K562 (cell line): Measurements from ENCODE around the gene NAA15. TPM values are rescaled to one million over a fixed set of nuclear protein-coding genes. Genes with fewer than 3 reads are reported as not detected.

ENCODE experiments used
- ATAC-seq: fragments of 200-7000 bp; cut with Tn5 transposase; 3 replicates; pipeline ENCODE4 v1.9.1; 2020; ENCODE audit warnings: moderate library complexity
- BruUV-seq: library from RNA; stranded (reverse); fragments of 400-500 nt; replicated peaks from 2 replicates; lab custom pipeline; 2021; lab: Mats Ljungman, UMichigan
- CTCF ChIA-PET: fragments of 300-600 bp; formaldehyde crosslinking; extraction: SDS; loops from one replicate; lab custom pipeline; 2021; ENCODE audit warnings: low intra/inter-chr PET ratio; lab: Yijun Ruan, JAX
- POLR2A ChIA-PET: fragments of 300-600, 350-650 bp; sonication (Branson Sonifier 250); formaldehyde crosslinking; extraction: SDS; loops from one replicate; lab custom pipeline; 2021; ENCODE audit warnings: antibody characterized with exemption, inconsistent platforms; lab: Yijun Ruan, JAX
- DNase-seq, 4 experiments: peaks; one replicate each; pipeline versions ENCODE4 v3.0.0 to v3.0.0-alpha.2; 2011 to 2018; ENCODE audit warnings: low spot score in 3 of 4, mixed read lengths in 3 of 4; ENCODE audit errors: extremely low read depth in 1 of 4
- FAIRE-seq: peaks from 2 replicates; lab custom pipeline; 2011; peaks lifted over from hg19 to GRCh38; lab: Jason Lieb, UNC
- H2AFZ ChIP-seq: 2 replicates; pipeline ENCODE4 v1.6.0; 2011; ENCODE audit warnings: low read depth, low read length, control low read depth, inconsistent platforms
- H3K27ac ChIP-seq: fragments of 200-600 bp; 3 replicates; pipeline ENCODE4 v1.8.0; 2011; ENCODE audit warnings: low read depth, mild to moderate bottlenecking, control low read depth, inconsistent platforms, low read length, moderate library complexity, mixed read lengths; ENCODE audit errors: extremely low read depth
- H3K27me3 ChIP-seq, 2 experiments: fragments of 300-600 bp in 1 of 2; 2 replicates in 1 of 2; 3 replicates in 1 of 2; pipeline versions ENCODE4 v1.6.0 to v1.8.0; 2011; ENCODE audit warnings: inconsistent platforms in 2 of 2, low read length in 2 of 2, mild to moderate bottlenecking in 1 of 2, mixed read lengths in 1 of 2, moderate library complexity in 1 of 2; ENCODE audit not compliant: control insufficient read depth in 2 of 2, insufficient read depth in 2 of 2
- H3K36me3 ChIP-seq: fragments of 300-600 bp; 3 replicates; pipeline ENCODE4 v1.8.0; 2011; ENCODE audit warnings: mild to moderate bottlenecking, low read length, inconsistent platforms; ENCODE audit not compliant: control insufficient read depth, insufficient read depth
- H3K4me1 ChIP-seq, 2 experiments: fragments of 200-600 bp in 1 of 2; replicated peaks in 1 of 2; 2 replicates in 1 of 2; 3 replicates in 1 of 2; pipeline versions ENCODE4 v1.5.1 to v1.8.0; 2011; ENCODE audit warnings: inconsistent platforms in 2 of 2, low read length in 2 of 2, mild to moderate bottlenecking in 1 of 2, mixed read lengths in 1 of 2, moderate library complexity in 1 of 2; ENCODE audit not compliant: control insufficient read depth in 2 of 2, insufficient read depth in 2 of 2
- H3K4me2 ChIP-seq: 2 replicates; pipeline ENCODE4 v1.6.1; 2011; ENCODE audit warnings: low read length, control low read depth, inconsistent platforms, mixed read lengths; ENCODE audit not compliant: insufficient read depth
- H3K4me3 ChIP-seq: fragments of 200-600 bp; sonication (generic), shearing (Covaris generic); 2 replicates; pipeline ENCODE4 v1.5.1; 2016; ENCODE audit warnings: control low read depth, inconsistent platforms
- H3K79me2 ChIP-seq: fragments of 200-600 bp; 3 replicates; pipeline ENCODE4 v1.8.0; 2011; ENCODE audit warnings: low read length, inconsistent platforms; ENCODE audit not compliant: control insufficient read depth, insufficient read depth
- H3K9ac ChIP-seq, 2 experiments: 2 replicates each; pipeline versions ENCODE4 v1.6.0 to v1.6.1; 2011; ENCODE audit warnings: low read depth in 2 of 2, low read length in 2 of 2, control low read depth in 1 of 2, inconsistent platforms in 1 of 2, mild to moderate bottlenecking in 1 of 2, mixed read lengths in 1 of 2; ENCODE audit not compliant: insufficient read depth in 1 of 2
- H3K9me1 ChIP-seq: one replicate; pipeline ENCODE4 v1.6.0; 2011; ENCODE audit warnings: inconsistent platforms, mild to moderate bottlenecking, low read length, moderate library complexity; ENCODE audit not compliant: control insufficient read depth, insufficient read depth
- H3K9me3 ChIP-seq: replicated peaks from 2 replicates; pipeline ENCODE4 v1.5.1; 2011; ENCODE audit warnings: low read depth, low read length, inconsistent platforms; ENCODE audit not compliant: control insufficient read depth, insufficient read depth
- H4K20me1 ChIP-seq: replicated peaks from 2 replicates; pipeline ENCODE4 v1.6.1; 2011; ENCODE audit warnings: low read length, inconsistent platforms, mixed read lengths; ENCODE audit not compliant: control insufficient read depth, insufficient read depth
- CBFA2T3 ChIP-seq: fragments of 450-650 bp; IDR thresholded peaks from 2 replicates; pipeline ENCODE4 v1.6.1; 2017
- ETV5 ChIP-seq: sonication (generic); formaldehyde crosslinking; IDR thresholded peaks from 2 replicates; pipeline ENCODE4 v1.4.0; 2020; ENCODE audit warnings: low read depth, mild to moderate bottlenecking, missing genetic modification reagents
- FOSL1 ChIP-seq: fragments of 200-800 bp; sonication (Bioruptor generic); conservative IDR thresholded peaks from 2 replicates; pipeline ENCODE4 v1.6.1; 2016; ENCODE audit warnings: missing genetic modification characterization, missing compliant biosample characterization
- PML ChIP-seq: IDR thresholded peaks from 2 replicates; pipeline ENCODE4 v1.6.1; 2012; ENCODE audit warnings: low read length, inconsistent platforms
- SMAD1 ChIP-seq: fragments of 150-350 bp; IDR thresholded peaks from 2 replicates; pipeline ENCODE4 v1.6.1; 2014; ENCODE audit warnings: low read length, low read depth; ENCODE audit not compliant: partially characterized antibody
- TCF3 ChIP-seq: sonication (generic); formaldehyde crosslinking; IDR thresholded peaks from 2 replicates; pipeline ENCODE4 v1.4.0; 2020; ENCODE audit warnings: mild to moderate bottlenecking, missing genetic modification reagents
- ZNF75A ChIP-seq: fragments of 450-650 bp; formaldehyde crosslinking; IDR thresholded peaks from 2 replicates; pipeline ENCODE4 v1.4.0; 2020; ENCODE audit warnings: mild to moderate bottlenecking
- WGBS: fragments of 100-300 bp; shearing (Covaris generic); methylation state at CpG from one replicate; pipeline ENCODE4 v1.1.6; 2016; ENCODE audit warnings: low coverage, mixed read lengths; ENCODE audit not compliant: insufficient coverage; ENCODE audit errors: missing lambda C conversion rate; 5-methylcytosine and 5-hydroxymethylcytosine counted together
- in situ Hi-C: fragments of 300-500 bp; cut with MboI; formaldehyde crosslinking; loops from 4 replicates; pipeline ENCODE4 v1.15.0; 2018; ENCODE audit warnings: inconsistent platforms, mixed read lengths
- intact Hi-C: fragments of 100-400 bp; cut with micrococcal nuclease; formaldehyde crosslinking; loops from 2 replicates; pipeline ENCODE4 v1.14.2; 2022
- polyA plus RNA-seq, 8 experiments: library from polyadenylated mRNA; depleted of rRNA in 4 of 8; stranded (reverse) in 5 of 8; unstranded in 3 of 8; fragments of >200 nt; fragmentation: Nextera tagmentation in 2 of 8; fragmentation: Illumina TruSeq in 1 of 8; extraction: Ambion mirVana in 2 of 8; extraction: Trizol in 1 of 8; gene quantifications; 2 replicates each; pipeline versions ENCODE4 v1.2.1 to v1.2.3, GENCODE V29; 2011 to 2014; ENCODE audit warnings: inconsistent platforms in 1 of 8, missing spikeins in 1 of 8
- total RNA-seq, 7 experiments: library from RNA; depleted of rRNA in 6 of 7; stranded (reverse); fragments of >200 nt in 6 of 7; fragmentation: Illumina TruSeq in 2 of 7; extraction: Trizol in 2 of 7; gene quantifications; 2 replicates each; pipeline versions ENCODE4 v1.2.1 to v1.2.3, GENCODE V29; 2011 to 2021; ENCODE audit warnings: low replicate concordance in 1 of 7

The NAA15 gene
- total and polyA plus RNA-seq, 9 of the 15 experiments (the other 6 are each of a cell fraction or from before 2014, with no cell fraction given): 37.8 to 117 (median 63.2) TPM

DNA sequence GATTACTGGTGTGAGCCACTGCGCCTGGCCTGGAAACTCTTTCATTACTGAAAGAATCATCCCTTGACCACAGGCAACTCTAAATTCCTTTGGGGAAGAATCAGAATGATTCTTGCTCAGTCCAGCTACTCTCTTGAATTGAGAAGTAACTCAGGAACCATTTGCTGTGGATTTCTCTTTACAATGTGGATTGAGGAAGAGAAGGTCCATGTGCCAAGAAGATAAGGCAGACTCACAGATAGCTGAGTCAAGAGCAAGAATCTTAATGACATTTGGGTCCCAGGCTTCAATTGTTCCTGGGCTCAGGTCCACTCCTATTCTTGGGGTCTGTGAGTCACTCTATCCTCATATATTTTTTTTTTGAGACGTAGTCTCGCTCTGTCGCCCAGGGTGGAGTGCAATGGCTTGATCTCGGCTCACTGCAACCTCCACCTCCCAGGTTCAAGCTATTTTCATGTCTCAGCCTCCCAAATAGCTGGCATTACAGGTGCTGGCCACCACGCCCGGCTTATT lies 15.1 kb upstream of the NAA15 start:
- intact Hi-C loops: no loop called here
- no TSS peak for BruUV-seq
- H3K27ac ChIP-seq: no peak overlapping the region
- H4K20me1 ChIP-seq: no peaks in the 10 kb centered on the region
- no peak overlapping the region for H2AFZ ChIP-seq
- ChIA-PET CTCF (no interaction called here), POLR2A (interaction anchor here (0.7 to 1.2 kb wide), 3 partner anchors 9 to 207 kb away, joined by 3 to 7 read pairs (median 5); no protein-coding TSS in a partner anchor)
- no peaks in the 10 kb centered on the region for H3K9me1 ChIP-seq
- no peak overlapping the region for H3K4me3 ChIP-seq
- no peak overlapping the region for H3K9ac ChIP-seq
- H3K4me1 ChIP-seq: no peaks in the 10 kb centered on the region
- H3K79me2 ChIP-seq: no peaks in the 10 kb centered on the region
- 65% methylated on average over 7 of the region's 7 CpGs for WGBS
- no peak overlapping the region for H3K4me2 ChIP-seq
- peaks cover 16% of the 10 kb centered on the region; the same call in 1 of the 3 replicates for H3K36me3 ChIP-seq
- DNase-seq (peak in 1 of 4 experiments; percentile 16), ATAC-seq (no peak; the same call in 2 of the 3 replicates), FAIRE-seq (no peak)
- no peaks in the 10 kb centered on the region for H3K27me3 ChIP-seq
- TF ChIP-seq ETV5 (CRISPR knock-in tag) (no peak), FOSL1 (tag) (peak; percentile 35; the same call in 1 of the 2 replicates), ZNF75A (CRISPR knock-in tag) (no peak), TCF3 (CRISPR knock-in tag) (peak; percentile 41; the same call in 1 of the 2 replicates), CBFA2T3 (peak; percentile 11; the same call in 1 of the 2 replicates), SMAD1 (no peak), PML (no peak)
- H3K9me3 ChIP-seq: no peaks in the 10 kb centered on the region
- in situ Hi-C loops: no loop called here
